Kidney epithelial cell (primary cell): ENCODE results near the gene MAU2. TPM values are rescaled to one million over a fixed set of nuclear protein-coding genes. Genes with fewer than 3 reads are reported as not detected.

Experiments
- DNase-seq: peaks from one replicate; pipeline ENCODE4 v3.0.0-alpha.2; 2010; ENCODE audit warnings: low read depth
- H3K27me3 ChIP-seq: 2 replicates; pipeline ENCODE4 v1.6.0; 2011; ENCODE audit warnings: low read length; ENCODE audit not compliant: control insufficient read depth, insufficient read depth
- H3K36me3 ChIP-seq: 2 replicates; pipeline ENCODE4 v1.5.1; 2011; ENCODE audit warnings: low read length; ENCODE audit not compliant: control insufficient read depth, insufficient read depth
- H3K4me3 ChIP-seq: 2 replicates; pipeline ENCODE4 v1.5.1; 2011; ENCODE audit warnings: low read depth, mild to moderate bottlenecking, control low read depth, low read length
- CTCF ChIP-seq: IDR thresholded peaks from 2 replicates; pipeline ENCODE4 v1.5.1; 2011; ENCODE audit warnings: mild to moderate bottlenecking, moderate library complexity, low read length, control low read depth, inconsistent platforms; ENCODE audit not compliant: insufficient read depth, poor library complexity, severe bottlenecking
- total RNA-seq: library from RNA; depleted of rRNA; stranded (reverse); fragments of >200 nt; gene quantifications from 2 replicates; pipeline ENCODE4 v1.2.3, GENCODE V29; 2015

MAU2 gene
- total RNA-seq, 1 donor from 2014 or later, result 31.7 TPM

- no peak for TF ChIP-seq CTCF
- DNase-seq, result no peak
- H3K36me3 ChIP-seq, result no peaks in the 10 kb centered on the region
- no peak overlapping the region for H3K4me3 ChIP-seq
- H3K27me3 ChIP-seq, result no peaks in the 10 kb centered on the region
These were observed 8.5 kb downstream of the MAU2 start for GRCh38 chr19:19329126-19329525.

GRCh38 chr19:19334063-19334988 is 13.7 kb downstream of the MAU2 start:
- H3K36me3 ChIP-seq, result peaks cover 5% of the 10 kb centered on the region
- TF ChIP-seq CTCF, result no peak
- no peak overlapping the region for H3K4me3 ChIP-seq
- DNase-seq, result no peak
- H3K27me3 ChIP-seq, result no peaks in the 10 kb centered on the region

GRCh38 chr19:19334989-19335344 is 14.3 kb downstream of the MAU2 start:
- Histone ChIP-seq H3K36me3 (peaks cover 5% of the 10 kb centered on the region), H3K27me3 (no peaks in the 10 kb centered on the region), H3K4me3 (no peak overlapping the region)
- TF ChIP-seq CTCF, result no peak
- DNase-seq, result no peak

- Histone ChIP-seq H3K27me3 (no peaks in the 10 kb centered on the region), H3K36me3 (peaks cover 5% of the 10 kb centered on the region), H3K4me3 (no peak overlapping the region)
- DNase-seq, result no peak
- no peak for TF ChIP-seq CTCF
These were observed 15.0 kb downstream of the MAU2 start for GRCh38 chr19:19335408-19336158.

- DNase-seq, result no peak
- H3K4me3 ChIP-seq, result no peak overlapping the region
- H3K27me3 ChIP-seq, result no peaks in the 10 kb centered on the region
- peaks cover 5% of the 10 kb centered on the region for H3K36me3 ChIP-seq
- TF ChIP-seq CTCF, result no peak
These were observed 16.0 kb downstream of the MAU2 start for GRCh38 chr19:19336597-19336996.
